HL-60 (cell line): ENCODE measurements around the gene TPT1.

Experiments used
- POLR2AphosphoS5 ChIP-seq: IDR thresholded peaks from 2 replicates; pipeline ENCODE4 v1.6.1; 2012; ENCODE audit warnings: low read depth
- SPI1 ChIP-seq: IDR thresholded peaks from 2 replicates; pipeline ENCODE4 v1.6.1; 2012; ENCODE audit warnings: low read depth, mild to moderate bottlenecking, borderline replicate concordance
- TF ChIP-seq, protein P1 (sequence below): IDR thresholded peaks from one replicate; pipeline ENCODE4 v1.5.1; 2011; ENCODE audit warnings: low read length, control low read depth, inconsistent platforms; ENCODE audit not compliant: insufficient read depth
- TF ChIP-seq, protein P2 (sequence below): IDR thresholded peaks from 2 replicates; pipeline ENCODE4 v1.6.1; 2012; ENCODE audit warnings: low read depth; ENCODE audit not compliant: insufficient replicate concordance

DNA sequence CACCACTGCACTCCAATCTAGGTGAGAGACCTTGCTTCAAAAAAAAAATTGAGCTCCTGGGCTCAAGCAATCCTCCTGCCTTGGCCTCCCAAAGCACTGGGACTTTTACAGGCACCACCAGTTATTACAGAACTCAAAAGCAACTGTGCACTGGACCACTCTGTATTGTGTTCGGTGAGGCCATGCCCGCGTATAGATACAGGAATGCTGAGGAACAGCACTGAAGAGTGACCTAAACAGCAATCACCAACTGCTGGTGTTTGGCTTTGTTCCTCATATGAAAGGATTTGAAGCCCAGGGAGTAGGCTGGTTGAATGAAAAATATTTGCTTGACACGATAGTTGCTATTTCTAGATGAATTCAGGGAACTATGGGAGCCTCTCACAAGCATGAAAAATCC, 47.7 kb upstream of the TPT1 start:
- TF ChIP-seq, protein P1, sequence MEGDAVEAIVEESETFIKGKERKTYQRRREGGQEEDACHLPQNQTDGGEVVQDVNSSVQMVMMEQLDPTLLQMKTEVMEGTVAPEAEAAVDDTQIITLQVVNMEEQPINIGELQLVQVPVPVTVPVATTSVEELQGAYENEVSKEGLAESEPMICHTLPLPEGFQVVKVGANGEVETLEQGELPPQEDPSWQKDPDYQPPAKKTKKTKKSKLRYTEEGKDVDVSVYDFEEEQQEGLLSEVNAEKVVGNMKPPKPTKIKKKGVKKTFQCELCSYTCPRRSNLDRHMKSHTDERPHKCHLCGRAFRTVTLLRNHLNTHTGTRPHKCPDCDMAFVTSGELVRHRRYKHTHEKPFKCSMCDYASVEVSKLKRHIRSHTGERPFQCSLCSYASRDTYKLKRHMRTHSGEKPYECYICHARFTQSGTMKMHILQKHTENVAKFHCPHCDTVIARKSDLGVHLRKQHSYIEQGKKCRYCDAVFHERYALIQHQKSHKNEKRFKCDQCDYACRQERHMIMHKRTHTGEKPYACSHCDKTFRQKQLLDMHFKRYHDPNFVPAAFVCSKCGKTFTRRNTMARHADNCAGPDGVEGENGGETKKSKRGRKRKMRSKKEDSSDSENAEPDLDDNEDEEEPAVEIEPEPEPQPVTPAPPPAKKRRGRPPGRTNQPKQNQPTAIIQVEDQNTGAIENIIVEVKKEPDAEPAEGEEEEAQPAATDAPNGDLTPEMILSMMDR, result no peak
- TF ChIP-seq POLR2AphosphoS5 (no peak), SPI1 (no peak)
- TF ChIP-seq, protein P2, sequence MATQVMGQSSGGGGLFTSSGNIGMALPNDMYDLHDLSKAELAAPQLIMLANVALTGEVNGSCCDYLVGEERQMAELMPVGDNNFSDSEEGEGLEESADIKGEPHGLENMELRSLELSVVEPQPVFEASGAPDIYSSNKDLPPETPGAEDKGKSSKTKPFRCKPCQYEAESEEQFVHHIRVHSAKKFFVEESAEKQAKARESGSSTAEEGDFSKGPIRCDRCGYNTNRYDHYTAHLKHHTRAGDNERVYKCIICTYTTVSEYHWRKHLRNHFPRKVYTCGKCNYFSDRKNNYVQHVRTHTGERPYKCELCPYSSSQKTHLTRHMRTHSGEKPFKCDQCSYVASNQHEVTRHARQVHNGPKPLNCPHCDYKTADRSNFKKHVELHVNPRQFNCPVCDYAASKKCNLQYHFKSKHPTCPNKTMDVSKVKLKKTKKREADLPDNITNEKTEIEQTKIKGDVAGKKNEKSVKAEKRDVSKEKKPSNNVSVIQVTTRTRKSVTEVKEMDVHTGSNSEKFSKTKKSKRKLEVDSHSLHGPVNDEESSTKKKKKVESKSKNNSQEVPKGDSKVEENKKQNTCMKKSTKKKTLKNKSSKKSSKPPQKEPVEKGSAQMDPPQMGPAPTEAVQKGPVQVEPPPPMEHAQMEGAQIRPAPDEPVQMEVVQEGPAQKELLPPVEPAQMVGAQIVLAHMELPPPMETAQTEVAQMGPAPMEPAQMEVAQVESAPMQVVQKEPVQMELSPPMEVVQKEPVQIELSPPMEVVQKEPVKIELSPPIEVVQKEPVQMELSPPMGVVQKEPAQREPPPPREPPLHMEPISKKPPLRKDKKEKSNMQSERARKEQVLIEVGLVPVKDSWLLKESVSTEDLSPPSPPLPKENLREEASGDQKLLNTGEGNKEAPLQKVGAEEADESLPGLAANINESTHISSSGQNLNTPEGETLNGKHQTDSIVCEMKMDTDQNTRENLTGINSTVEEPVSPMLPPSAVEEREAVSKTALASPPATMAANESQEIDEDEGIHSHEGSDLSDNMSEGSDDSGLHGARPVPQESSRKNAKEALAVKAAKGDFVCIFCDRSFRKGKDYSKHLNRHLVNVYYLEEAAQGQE, result no peak
